GM19023 (cell line): ENCODE measurements around the gene PDF.
"Not testable (repeated sequence)": the region's sequence is repeated elsewhere in the genome, so short reads cannot be mapped to it uniquely, and the experiment has no call there.

Experiments
- ATAC-seq: cut with Tn5 transposase; IDR thresholded peaks from one replicate; pipeline ENCODE4 v1.9.1; 2021; ENCODE audit warnings: mild to moderate bottlenecking, moderate library complexity; ENCODE audit not compliant: unreplicated experiment

Gene PDF

GRCh38 chr16:69318177-69318910 is 12.0 kb downstream of the PDF start:
- ATAC-seq, result no peak

DNA sequence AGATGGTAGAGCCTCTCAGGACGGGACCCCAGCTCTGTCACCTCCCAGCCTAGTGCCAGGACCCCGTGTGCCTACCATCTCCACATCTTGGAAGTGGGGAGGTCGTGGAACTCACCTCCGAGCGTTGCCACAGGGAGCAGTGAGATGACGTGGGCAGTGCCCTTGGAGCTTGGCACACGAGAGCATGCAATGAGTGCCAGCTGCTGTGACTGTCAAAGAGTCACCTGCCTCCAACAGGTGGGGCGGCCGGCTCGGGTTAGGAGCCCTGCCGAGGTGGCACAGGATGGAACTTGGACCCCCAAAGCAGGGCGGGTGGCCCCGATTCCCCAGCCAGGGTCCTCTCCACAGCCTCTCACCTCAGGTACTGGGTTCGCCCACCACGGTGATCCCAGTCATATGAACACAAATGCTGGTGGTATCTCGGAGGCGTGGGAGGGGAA is 13.8 kb downstream of the PDF start:
- no peak for ATAC-seq

- ATAC-seq, result no peak
Measured at GRCh38 chr16:69315486-69316311, 14.7 kb downstream of the PDF start.

DNA sequence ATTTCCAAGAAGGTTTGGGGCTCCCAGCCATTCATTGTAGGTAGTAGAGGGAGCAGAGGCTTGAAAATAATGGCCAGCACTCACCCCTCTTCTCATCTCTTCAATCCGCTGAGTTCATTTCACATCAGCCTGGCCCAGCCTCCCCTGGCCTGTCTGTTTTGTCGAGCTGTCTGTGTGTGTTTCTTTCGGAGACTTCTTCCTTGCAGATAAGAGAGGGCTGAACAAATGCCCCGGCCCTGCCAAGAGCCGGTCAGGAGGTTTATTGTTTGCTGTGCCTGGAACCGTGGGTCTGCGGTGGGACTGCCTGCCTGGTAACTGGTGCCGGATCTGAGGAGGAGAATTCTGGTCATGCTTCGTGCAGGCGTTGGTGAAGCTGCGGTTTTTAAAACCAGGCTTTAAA is 15.9 kb downstream of the PDF start:
- ATAC-seq, result no peak

- ATAC-seq, result no peak
Measured at GRCh38 chr16:69313469-69313868, 16.9 kb downstream of the PDF start.

GRCh38 chr16:69311533-69312387 is 18.6 kb downstream of the PDF start:
- peak; percentile 53 for ATAC-seq

DNA sequence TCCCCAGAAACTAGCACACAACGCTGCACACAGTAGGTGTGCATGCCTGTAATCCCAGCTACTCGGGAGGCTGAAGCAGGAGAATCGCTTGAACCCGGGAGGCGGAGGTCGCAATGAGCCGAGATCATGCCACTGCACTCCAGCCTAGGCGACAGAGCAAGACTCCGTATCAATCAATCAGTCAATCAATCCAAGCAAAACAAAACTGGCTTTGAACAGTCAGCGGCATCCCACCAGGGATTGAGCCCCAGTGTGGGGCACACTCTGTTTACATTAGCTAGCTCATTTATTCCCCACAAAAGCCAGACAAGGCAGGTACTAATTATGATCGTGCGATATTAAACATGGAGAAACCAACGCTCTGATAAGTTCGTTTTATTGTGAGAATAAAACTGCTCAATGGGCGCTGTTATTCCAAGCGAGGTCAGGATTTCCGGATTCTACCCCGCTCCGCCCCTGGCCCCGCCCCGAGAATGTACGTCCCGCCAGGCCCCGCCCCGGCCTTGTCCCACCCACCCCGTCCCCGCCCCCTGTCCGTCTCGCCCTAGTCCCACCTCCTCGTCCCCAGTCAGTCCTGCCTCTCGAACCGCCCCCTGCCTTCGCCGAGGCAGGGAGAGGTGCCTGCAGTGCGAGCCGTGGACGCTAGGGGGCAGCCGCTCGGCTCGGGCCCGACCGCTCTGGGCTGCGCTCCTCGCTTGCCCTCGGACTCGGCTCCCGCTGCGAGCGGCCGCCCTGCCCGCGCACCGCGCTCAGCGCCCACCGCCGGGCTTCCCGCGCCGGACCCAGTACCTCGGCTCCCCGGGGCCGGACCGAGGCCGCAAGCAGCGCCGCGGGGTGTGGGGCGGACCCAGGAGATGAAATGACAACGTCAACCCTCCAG is 19.5 kb downstream of the PDF start, which contains the start of gene VPS4A:
Gene VPS4A (plus strand): TSS at position 698 of the 880 bp plus-strand sequence. CDS start 162 bp downstream, at position 860.
- peak; percentile 90 for ATAC-seq

DNA sequence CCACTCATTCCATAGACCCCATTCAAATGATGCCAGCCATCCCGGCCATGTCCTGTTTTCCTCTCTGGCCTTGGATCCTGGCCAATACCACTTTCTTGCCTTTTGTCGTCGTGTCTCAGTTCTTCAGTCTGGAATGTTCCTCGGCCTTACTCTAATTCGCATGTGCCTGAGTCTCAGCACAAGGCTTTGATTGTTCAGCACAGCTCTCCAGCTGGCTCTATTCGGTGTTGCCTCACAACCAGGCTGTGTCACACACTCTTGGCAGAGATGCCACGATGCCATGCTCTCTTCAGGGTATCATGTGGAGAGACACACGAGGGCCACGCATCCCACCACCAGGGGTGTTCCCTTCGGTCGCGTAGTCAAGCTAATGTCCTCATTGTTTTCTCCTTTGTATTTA is 21.1 kb downstream of the PDF start:
- no peak for ATAC-seq

DNA sequence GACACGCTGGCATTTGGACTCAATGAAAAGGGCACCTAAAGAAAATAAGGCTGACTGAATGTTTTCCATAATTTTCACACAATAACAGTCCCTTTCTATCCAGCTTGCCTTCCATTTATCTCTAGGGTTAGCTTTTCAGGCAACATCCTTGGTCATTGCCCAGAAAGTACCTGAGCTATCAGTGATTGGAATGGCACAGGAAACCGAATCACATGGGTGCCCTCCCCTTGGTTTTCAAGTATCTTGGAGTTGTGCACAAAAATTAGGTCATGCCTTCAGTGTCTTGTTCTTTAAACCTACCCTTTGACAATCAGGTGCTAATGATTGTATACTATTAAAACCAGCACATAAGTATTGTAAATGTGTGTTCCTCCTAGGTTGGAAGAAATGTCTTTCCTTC is 22.5 kb downstream of the PDF start:
- no peak for ATAC-seq

DNA sequence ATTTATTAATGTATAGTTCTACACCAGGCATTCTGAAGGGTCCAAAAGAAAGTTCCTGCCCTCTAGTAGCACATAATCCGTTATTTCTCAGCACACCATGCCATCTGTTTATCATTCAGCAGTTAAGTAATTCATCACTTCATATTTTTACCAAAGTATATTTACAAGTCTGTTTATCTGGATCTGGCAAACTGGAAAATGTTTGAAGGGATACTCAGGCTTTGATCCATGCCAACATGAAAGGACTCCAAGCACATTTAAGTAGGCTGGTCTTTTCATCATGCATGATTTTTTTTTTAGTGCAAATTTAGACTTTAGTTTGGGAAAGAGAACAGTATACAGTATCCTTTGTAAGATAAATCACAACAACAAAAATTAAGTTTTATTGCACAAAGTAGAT is 23.3 kb downstream of the PDF start:
- ATAC-seq, result no peak

DNA sequence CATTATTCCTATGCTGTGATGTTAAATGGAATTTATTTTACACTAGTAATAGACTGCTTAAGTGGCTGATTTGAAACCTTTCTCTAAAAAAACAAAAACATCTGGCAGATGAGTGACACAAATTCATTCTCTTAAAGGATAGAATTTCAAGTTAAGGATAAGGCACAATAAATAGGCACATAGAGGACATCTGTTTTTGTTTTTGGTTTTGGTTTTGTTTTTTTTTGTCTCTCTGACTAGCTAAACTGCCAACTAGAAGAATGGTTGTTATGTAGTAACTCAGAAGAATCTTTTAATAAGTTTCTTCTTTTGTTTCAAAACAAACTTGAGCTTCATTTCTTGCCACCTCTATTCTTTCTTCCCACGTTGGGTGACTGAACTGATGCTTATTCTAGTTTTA is 24.4 kb downstream of the PDF start:
- ATAC-seq, result no peak

GRCh38 chr16:69302301-69302700 is 28.1 kb downstream of the PDF start:
- ATAC-seq, result no peak

DNA sequence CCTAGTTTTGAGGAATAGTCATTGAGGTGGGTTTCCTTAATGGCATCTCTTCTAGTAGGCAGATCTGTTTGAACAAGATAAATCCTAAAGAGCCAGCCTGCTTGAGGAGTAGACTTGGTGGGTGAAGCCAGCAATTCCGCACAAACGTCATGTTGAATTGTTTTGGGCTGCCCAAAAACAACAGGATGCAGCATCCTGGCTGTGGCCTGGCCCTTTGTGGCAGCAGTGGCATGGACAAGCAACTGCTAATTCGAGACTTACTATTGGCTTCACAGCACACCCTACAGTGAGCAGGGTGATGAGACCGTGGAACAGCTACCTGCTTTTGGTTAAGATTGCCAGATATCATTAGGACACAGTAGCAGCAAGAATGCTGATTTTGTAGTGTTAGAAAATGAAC is 28.5 kb downstream of the PDF start:
- ATAC-seq, result no peak

DNA sequence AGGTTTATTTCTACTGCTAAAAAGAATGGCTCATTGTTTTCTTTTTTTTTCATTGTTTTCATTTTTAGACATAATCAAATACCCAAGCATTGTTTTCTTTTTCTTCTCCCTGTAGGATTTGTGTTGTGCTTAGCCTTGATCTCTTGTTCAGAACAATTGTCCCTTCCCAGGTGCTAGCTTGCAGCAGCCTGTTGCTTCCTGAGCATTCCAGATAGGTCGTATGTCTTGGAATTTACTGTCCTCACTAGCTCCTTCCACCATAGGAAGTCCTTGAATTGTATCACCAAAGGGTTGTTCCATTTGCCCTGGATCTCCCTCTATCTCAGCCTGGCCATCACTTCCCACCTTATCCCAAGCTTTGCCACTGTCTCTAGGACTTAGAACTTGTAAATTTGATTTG is 29.2 kb downstream of the PDF start:
- ATAC-seq, result no peak

DNA sequence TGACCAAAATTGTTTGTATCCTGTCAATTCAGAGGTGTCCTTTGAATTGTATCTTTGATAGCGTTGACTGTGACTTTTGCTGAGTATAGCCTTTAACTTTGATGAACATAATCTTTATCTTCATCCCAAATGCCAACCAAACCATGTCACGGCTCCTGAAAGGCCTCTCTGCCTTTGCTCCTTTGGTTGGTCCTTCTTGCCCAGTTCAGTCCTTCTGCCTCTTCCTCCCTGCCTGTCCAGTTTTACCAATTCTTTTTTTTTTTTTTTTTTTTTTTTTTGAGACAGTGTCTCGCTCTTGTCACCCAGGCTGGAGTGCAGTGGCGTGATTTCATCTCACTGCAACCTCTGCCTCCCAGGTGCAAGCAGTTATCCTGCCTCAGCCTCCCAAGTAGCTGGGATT is 32.1 kb downstream of the PDF start:
- no peak for ATAC-seq

- not testable (repeated sequence) for ATAC-seq
Measured at GRCh38 chr16:69296771-69297170, 33.6 kb downstream of the PDF start.

GRCh38 chr16:69294051-69294450 is 36.3 kb downstream of the PDF start:
- ATAC-seq, result no peak

DNA sequence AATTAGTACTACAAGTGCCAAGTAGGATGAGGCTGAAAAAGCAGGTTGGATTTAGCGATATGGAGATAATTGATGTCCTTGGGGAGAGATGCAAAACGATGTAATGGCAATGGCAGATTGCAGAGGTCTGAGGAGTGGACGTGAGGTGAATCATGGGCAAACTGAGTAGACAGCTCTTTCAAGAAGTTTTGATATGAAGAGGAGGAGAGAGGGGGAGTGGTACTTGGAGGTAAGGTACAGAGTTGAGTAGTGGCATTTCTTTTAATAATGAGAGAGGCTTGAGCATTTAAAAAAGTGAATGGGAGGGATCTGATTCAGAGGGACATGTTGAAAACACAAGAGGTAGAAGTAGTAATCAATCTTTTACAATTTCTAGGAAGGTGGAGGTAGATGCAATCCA is 37.0 kb downstream of the PDF start:
- no peak for ATAC-seq

GRCh38 chr16:69291657-69292056 is 38.7 kb downstream of the PDF start:
- ATAC-seq, result not testable (repeated sequence)
